MCF 10A (cell line): ENCODE measurements around the gene SRSF10. TPM values are rescaled to one million over a fixed set of nuclear protein-coding genes. Genes with fewer than 3 reads are reported as not detected.
A peak's percentile ranks its signal among the peaks of the same experiment; 100 is the strongest.

Experiments
- BruUV-seq: library from RNA; stranded (reverse); fragments of 400-500 nt; replicated peaks from 2 replicates; lab custom pipeline; 2021; lab: Mats Ljungman, UMichigan
- CTCF ChIA-PET: fragments of 300-600 bp; sonication (Branson Sonifier 250); formaldehyde crosslinking; extraction: SDS; loops from one replicate; lab custom pipeline; 2021; ENCODE audit warnings: antibody characterized with exemption, inconsistent platforms; lab: Yijun Ruan, JAX
- POLR2A ChIA-PET: fragments of 300-600, 350-650 bp; sonication (Branson Sonifier 250); formaldehyde crosslinking; extraction: SDS; loops from one replicate; lab custom pipeline; 2020; ENCODE audit warnings: antibody characterized with exemption, inconsistent platforms; lab: Yijun Ruan, JAX
- DNase-seq: peaks from one replicate; pipeline ENCODE4 v3.0.0-alpha.2; 2018; ENCODE audit not compliant: unreplicated experiment
- H3K27ac Mint-ChIP-seq: one replicate; pipeline ENCODE4 v1.8.0; 2022; ENCODE audit warnings: mild to moderate bottlenecking, low read depth, mixed read lengths; ENCODE audit not compliant: unreplicated experiment
- H3K27me3 Mint-ChIP-seq: one replicate; pipeline ENCODE4 v1.8.0; 2022; ENCODE audit warnings: mixed read lengths; ENCODE audit not compliant: insufficient read depth, unreplicated experiment
- H3K36me3 Mint-ChIP-seq: one replicate; pipeline ENCODE4 v1.8.0; 2022; ENCODE audit warnings: mild to moderate bottlenecking, moderate library complexity, mixed read lengths; ENCODE audit not compliant: insufficient read depth, unreplicated experiment
- H3K4me1 Mint-ChIP-seq: one replicate; pipeline ENCODE4 v1.8.0; 2022; ENCODE audit warnings: mixed read lengths; ENCODE audit not compliant: insufficient read depth, unreplicated experiment
- H3K4me3 Mint-ChIP-seq: one replicate; pipeline ENCODE4 v1.8.0; 2022; ENCODE audit warnings: mild to moderate bottlenecking, moderate library complexity, mixed read lengths; ENCODE audit not compliant: unreplicated experiment
- H3K9me3 Mint-ChIP-seq: one replicate; pipeline ENCODE4 v1.8.0; 2022; ENCODE audit warnings: mixed read lengths; ENCODE audit not compliant: unreplicated experiment
- intact Hi-C: fragments of 100-400 bp; cut with micrococcal nuclease; formaldehyde crosslinking; loops from 2 replicates; pipeline ENCODE4 v1.14.1; 2022
- total RNA-seq: library from RNA; stranded (reverse); gene quantifications from 2 replicates; pipeline ENCODE4 v1.2.3, GENCODE V29; 2022
- TF ChIP-seq, protein P1 (sequence below): fragments of 200-600 bp; IDR thresholded peaks from one replicate; pipeline ENCODE4 v1.8.0; 2022; ENCODE audit warnings: antibody characterized with exemption, mild to moderate bottlenecking; ENCODE audit not compliant: unreplicated experiment

The SRSF10 gene
- total RNA-seq, 1 experiment from 2014 or later, result 134 TPM

DNA sequence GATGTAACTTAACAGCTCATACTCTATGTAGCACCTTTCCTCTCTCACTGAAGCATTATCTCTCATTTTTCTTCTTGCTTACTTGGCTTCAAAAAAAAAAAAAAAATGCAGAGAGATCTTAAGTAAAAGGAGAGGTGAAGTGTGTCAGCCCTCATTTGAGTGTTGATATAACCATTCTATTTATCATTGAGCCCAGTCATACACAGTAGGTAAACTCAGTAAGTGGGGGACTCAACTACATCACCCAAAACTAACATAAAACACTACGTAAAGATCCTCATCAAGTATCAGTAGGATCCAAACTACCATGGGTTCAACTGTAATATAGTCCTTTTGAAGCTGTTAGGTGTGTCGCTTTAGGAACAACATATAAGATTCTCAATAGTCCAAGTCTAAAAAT lies 12.3 kb downstream of the SRSF10 start:
- BruUV-seq, result no TSS peak
- ChIA-PET CTCF (interaction anchor here (1.1 to 1.5 kb wide), 2 partner anchors 15 to 60 kb away, joined by 3 to 5 read pairs; no protein-coding TSS in a partner anchor), POLR2A (interaction anchor here (0.6 to 7.3 kb wide), 9 partner anchors 8 to 837 kb away, joined by 3 to 85 read pairs (median 6); partner anchors contain the start of genes PNRC2 and SRSF10)
- TF ChIP-seq, protein P1, sequence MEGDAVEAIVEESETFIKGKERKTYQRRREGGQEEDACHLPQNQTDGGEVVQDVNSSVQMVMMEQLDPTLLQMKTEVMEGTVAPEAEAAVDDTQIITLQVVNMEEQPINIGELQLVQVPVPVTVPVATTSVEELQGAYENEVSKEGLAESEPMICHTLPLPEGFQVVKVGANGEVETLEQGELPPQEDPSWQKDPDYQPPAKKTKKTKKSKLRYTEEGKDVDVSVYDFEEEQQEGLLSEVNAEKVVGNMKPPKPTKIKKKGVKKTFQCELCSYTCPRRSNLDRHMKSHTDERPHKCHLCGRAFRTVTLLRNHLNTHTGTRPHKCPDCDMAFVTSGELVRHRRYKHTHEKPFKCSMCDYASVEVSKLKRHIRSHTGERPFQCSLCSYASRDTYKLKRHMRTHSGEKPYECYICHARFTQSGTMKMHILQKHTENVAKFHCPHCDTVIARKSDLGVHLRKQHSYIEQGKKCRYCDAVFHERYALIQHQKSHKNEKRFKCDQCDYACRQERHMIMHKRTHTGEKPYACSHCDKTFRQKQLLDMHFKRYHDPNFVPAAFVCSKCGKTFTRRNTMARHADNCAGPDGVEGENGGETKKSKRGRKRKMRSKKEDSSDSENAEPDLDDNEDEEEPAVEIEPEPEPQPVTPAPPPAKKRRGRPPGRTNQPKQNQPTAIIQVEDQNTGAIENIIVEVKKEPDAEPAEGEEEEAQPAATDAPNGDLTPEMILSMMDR, result no peak
- no peak overlapping the region for H3K27ac Mint-ChIP-seq
- peaks cover 91% of the 10 kb centered on the region for H3K36me3 Mint-ChIP-seq
- H3K9me3 Mint-ChIP-seq, result no peaks in the 10 kb centered on the region
- DNase-seq, result no peak
- peaks cover 10% of the 10 kb centered on the region for H3K4me1 Mint-ChIP-seq
- no peaks in the 10 kb centered on the region for H3K27me3 Mint-ChIP-seq
- intact Hi-C loops, result loop anchor here (5.0 kb wide), 1 partner anchor 79 kb away; no protein-coding TSS in a partner anchor
- H3K4me3 Mint-ChIP-seq, result no peak overlapping the region

GRCh38 chr1:23966973-23967493 lies 13.1 kb downstream of the SRSF10 start:
- Mint-ChIP-seq H3K36me3 (peaks cover 89% of the 10 kb centered on the region), H3K9me3 (no peaks in the 10 kb centered on the region), H3K27ac (no peak overlapping the region), H3K27me3 (no peaks in the 10 kb centered on the region), H3K4me1 (peaks cover 10% of the 10 kb centered on the region), H3K4me3 (no peak overlapping the region)
- intact Hi-C loops, result loop anchor here (5.0 kb wide), 1 partner anchor 80 kb away; no protein-coding TSS in a partner anchor
- BruUV-seq, result TSS peak; percentile 1
- TF ChIP-seq, protein P1, result no peak
- no peak for DNase-seq
- POLR2A ChIA-PET, result interaction anchor here (1.5 to 7.3 kb wide), 7 partner anchors 10 to 63 kb away, joined by 6 to 85 read pairs (median 6); partner anchors contain the start of gene SRSF10
- CTCF ChIA-PET, result interaction anchor here (1.5 kb wide), 1 partner anchor 61 kb away, joined by 5 read pairs; no protein-coding TSS in a partner anchor

GRCh38 chr1:23964790-23965740 lies 15.1 kb downstream of the SRSF10 start:
- ChIA-PET CTCF (interaction anchor here (0.9 to 2.9 kb wide), 2 partner anchors 59 to 63 kb away, joined by 3 to 14 read pairs; no protein-coding TSS in a partner anchor), POLR2A (interaction anchor here (0.7 to 7.3 kb wide), 14 partner anchors 11 to 186 kb away, joined by 3 to 85 read pairs (median 6); partner anchors contain the start of genes LYPLA2 and SRSF10)
- no peak for DNase-seq
- intact Hi-C loops, result loop anchor here (5.0 kb wide), 1 partner anchor 82 kb away; no protein-coding TSS in a partner anchor
- Mint-ChIP-seq H3K4me1 (peaks cover 10% of the 10 kb centered on the region), H3K9me3 (no peaks in the 10 kb centered on the region), H3K4me3 (no peak overlapping the region), H3K27me3 (no peaks in the 10 kb centered on the region), H3K27ac (peak overlapping the region; percentile 46), H3K36me3 (peaks cover 89% of the 10 kb centered on the region)
- BruUV-seq, result no TSS peak
- TF ChIP-seq, protein P1, result no peak
